ENCODE data around the gene ATCAY.

- TF ChIP-seq CTCF (IDR thresholded peaks at IDR 0.05) = no peak
- TF ChIP-seq POLR2AphosphoS5 (IDR thresholded peaks at IDR 0.05) = no peak
- no peak for TF ChIP-seq POLR2A (IDR thresholded peaks at IDR 0.05)
Measured at GRCh38 chr19:3837922-3838321, 42.6 kb upstream of the ATCAY start.
